WERI-Rb-1 (cell line): ENCODE data around the gene TULP4.

Source experiments
- DNase-seq: peaks from one replicate; pipeline ENCODE4 v3.0.0-alpha.2; 2020
- H3K27ac ChIP-seq: fragments of 250-450 bp; sonication (Bioruptor Pico); 2 replicates; pipeline ENCODE4 v1.5.1; 2020; ENCODE audit warnings: mild to moderate bottlenecking, moderate library complexity
- H3K27me3 ChIP-seq: fragments of 250-450 bp; sonication (Bioruptor Pico); 2 replicates; pipeline ENCODE4 v1.5.1; 2021; ENCODE audit warnings: mild to moderate bottlenecking, low read depth, moderate library complexity; ENCODE audit not compliant: insufficient read depth, severe bottlenecking
- H3K36me3 ChIP-seq: fragments of 250-450 bp; sonication (Bioruptor Pico); 2 replicates; pipeline ENCODE4 v1.5.1; 2020; ENCODE audit warnings: mild to moderate bottlenecking, moderate library complexity
- H3K4me3 ChIP-seq: 2 replicates; pipeline ENCODE4 v1.5.1; 2011; ENCODE audit warnings: low read depth, mild to moderate bottlenecking, control low read depth, low read length
- H3K9me3 ChIP-seq: fragments of 250-450 bp; sonication (Bioruptor Pico); 2 replicates; pipeline ENCODE4 v1.5.1; 2021; ENCODE audit warnings: mild to moderate bottlenecking, moderate library complexity; ENCODE audit not compliant: severe bottlenecking
- TF ChIP-seq, protein P1 (sequence below): IDR thresholded peaks from 2 replicates; pipeline ENCODE4 v1.5.1; 2011; ENCODE audit warnings: low read depth, mild to moderate bottlenecking, control low read depth, inconsistent platforms, low read length

Gene TULP4

GRCh38 chr6:158558415-158559306, 246.4 kb downstream of the TULP4 start:
- Histone ChIP-seq H3K36me3 (peaks cover 20% of the 10 kb centered on the region), H3K9me3 (no peaks in the 10 kb centered on the region), H3K4me3 (no peak overlapping the region), H3K27ac (peak overlapping the region; percentile 32; the same call in 1 of the 2 replicates), H3K27me3 (no peaks in the 10 kb centered on the region)
- no peak for DNase-seq
- TF ChIP-seq, protein P1, sequence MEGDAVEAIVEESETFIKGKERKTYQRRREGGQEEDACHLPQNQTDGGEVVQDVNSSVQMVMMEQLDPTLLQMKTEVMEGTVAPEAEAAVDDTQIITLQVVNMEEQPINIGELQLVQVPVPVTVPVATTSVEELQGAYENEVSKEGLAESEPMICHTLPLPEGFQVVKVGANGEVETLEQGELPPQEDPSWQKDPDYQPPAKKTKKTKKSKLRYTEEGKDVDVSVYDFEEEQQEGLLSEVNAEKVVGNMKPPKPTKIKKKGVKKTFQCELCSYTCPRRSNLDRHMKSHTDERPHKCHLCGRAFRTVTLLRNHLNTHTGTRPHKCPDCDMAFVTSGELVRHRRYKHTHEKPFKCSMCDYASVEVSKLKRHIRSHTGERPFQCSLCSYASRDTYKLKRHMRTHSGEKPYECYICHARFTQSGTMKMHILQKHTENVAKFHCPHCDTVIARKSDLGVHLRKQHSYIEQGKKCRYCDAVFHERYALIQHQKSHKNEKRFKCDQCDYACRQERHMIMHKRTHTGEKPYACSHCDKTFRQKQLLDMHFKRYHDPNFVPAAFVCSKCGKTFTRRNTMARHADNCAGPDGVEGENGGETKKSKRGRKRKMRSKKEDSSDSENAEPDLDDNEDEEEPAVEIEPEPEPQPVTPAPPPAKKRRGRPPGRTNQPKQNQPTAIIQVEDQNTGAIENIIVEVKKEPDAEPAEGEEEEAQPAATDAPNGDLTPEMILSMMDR = no peak

- peak overlapping the region; percentile 32 for H3K27ac ChIP-seq
- DNase-seq = no peak
- H3K4me3 ChIP-seq = peak overlapping the region; percentile 38
- no peaks in the 10 kb centered on the region for H3K9me3 ChIP-seq
- TF ChIP-seq, protein P1 = no peak
- H3K36me3 ChIP-seq = peaks cover 20% of the 10 kb centered on the region
- H3K27me3 ChIP-seq = no peaks in the 10 kb centered on the region
Observed at GRCh38 chr6:158559338-158559894, 247.2 kb downstream of the TULP4 start.

DNA sequence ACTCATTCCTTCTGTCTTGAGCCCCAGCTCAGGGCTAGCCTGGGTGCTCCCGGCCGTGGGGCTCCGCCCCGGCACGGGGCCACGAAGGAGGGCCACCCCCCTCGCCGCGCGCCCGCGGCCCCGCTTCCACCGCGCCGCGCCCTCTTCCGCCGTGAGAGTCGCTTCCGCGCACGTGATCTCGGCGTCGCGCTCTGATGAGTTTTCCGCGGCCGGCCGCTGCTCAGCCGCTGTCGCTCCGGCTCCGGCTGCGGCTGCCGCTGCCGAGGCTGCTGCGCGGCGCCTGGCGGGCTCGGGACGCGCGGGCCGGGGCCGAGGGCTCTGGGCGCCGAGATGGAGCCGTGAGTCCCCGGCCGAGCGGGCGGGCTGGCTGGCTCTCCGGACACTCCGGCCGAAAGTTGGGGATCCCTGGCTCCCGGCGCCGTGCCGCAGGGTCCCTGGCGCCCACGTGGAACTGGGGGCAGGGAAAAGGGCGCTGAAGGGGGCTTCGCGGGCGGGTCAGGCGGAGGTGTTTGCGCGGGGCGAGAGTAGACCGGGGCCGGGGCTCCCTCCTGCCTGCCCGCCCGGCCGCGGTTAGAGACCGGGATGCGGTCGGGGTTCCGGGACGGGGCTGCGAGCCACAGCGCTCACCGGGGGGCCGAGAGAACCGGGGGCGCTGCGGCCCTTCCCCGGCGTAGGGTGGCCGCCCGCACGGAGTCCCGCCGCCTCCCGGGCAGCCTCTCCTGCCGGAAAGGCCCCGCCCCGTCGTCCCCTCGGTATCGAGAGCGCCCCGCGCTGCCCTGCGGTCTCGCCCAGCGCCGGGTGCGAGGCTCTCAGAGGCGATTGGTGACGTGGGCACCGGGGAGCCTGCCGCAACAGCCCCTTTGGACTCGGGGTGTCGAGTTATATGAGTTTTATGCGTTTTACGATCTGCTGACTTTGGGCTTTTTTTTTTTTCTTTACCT, 247.9 kb downstream of the TULP4 start, which contains the start of gene TMEM181:
TMEM181 (plus strand) TSS at position 197 of the 941 bp plus-strand sequence; CDS start at position 331, 134 bp downstream.
- peak within 1 kb of the TSS; percentile 78 for H3K4me3 ChIP-seq
- TF ChIP-seq, protein P1 = 0 out of 2 replicates have a peak, but pooled peaks have one; percentile 14
- DNase-seq = peak; percentile 78
- H3K9me3 ChIP-seq = no peaks in the 10 kb centered on the region
- H3K36me3 ChIP-seq = peaks cover 20% of the 10 kb centered on the region
- peak within 1 kb of the TSS; percentile 86 for H3K27ac ChIP-seq
- no peaks in the 10 kb centered on the region for H3K27me3 ChIP-seq

- H3K4me3 ChIP-seq = peak overlapping the region; percentile 78
- no peaks in the 10 kb centered on the region for H3K27me3 ChIP-seq
- H3K36me3 ChIP-seq = peaks cover 20% of the 10 kb centered on the region
- DNase-seq = no peak
- H3K27ac ChIP-seq = peak overlapping the region; percentile 86
- TF ChIP-seq, protein P1 = no peak
- H3K9me3 ChIP-seq = no peaks in the 10 kb centered on the region
Observed at GRCh38 chr6:158560836-158561320, 248.6 kb downstream of the TULP4 start.
